ENCODE results near the gene ESYT1.

Gene ESYT1

GRCh38 chr12:56127888-56128669 is at the start of gene ESYT1:
ESYT1 (plus strand) TSS chr12:56128267; CDS start chr12:56128320, 53 bp downstream.
- intact Hi-C loops (cut with micrococcal nuclease) = loop anchor here (1.0 to 2.0 kb wide), 3 partner anchors 24 to 61 kb away; partner anchors contain the start of genes MYL6, PA2G4 and SMARCC2
- peak within 1 kb of the TSS; percentile 85 for H3K27ac Mint-ChIP-seq
- H3K27me3 Mint-ChIP-seq = no peaks in the 10 kb centered on the region
- peaks cover 71% of the 10 kb centered on the region for H3K4me1 Mint-ChIP-seq (ENCODE audit: low read depth)
- peak within 1 kb of the TSS; percentile 98 for H3K4me3 Mint-ChIP-seq
- H3K9me3 Mint-ChIP-seq = no peaks in the 10 kb centered on the region
- peaks cover 66% of the 10 kb centered on the region for H3K36me3 Mint-ChIP-seq (ENCODE audit: low read depth)

GRCh38 chr12:56078427-56078826 is 49.6 kb upstream of the ESYT1 start:
- no peaks in the 10 kb centered on the region for H3K9me3 Mint-ChIP-seq
- intact Hi-C loops (cut with micrococcal nuclease) = no loop called here
- H3K27me3 Mint-ChIP-seq = peaks cover 44% of the 10 kb centered on the region
- H3K27ac Mint-ChIP-seq = no peak overlapping the region
- H3K4me3 Mint-ChIP-seq = no peak overlapping the region
- H3K4me1 Mint-ChIP-seq (ENCODE audit: low read depth) = peaks cover 29% of the 10 kb centered on the region
- no peaks in the 10 kb centered on the region for H3K36me3 Mint-ChIP-seq (ENCODE audit: low read depth)

GRCh38 chr12:56078931-56079722 is 48.9 kb upstream of the ESYT1 start:
- Mint-ChIP-seq H3K4me3 (peak overlapping the region; percentile 74), H3K4me1 (ENCODE audit: low read depth) (peaks cover 34% of the 10 kb centered on the region), H3K9me3 (no peaks in the 10 kb centered on the region), H3K27ac (peak overlapping the region; percentile 66), H3K36me3 (ENCODE audit: low read depth) (no peaks in the 10 kb centered on the region), H3K27me3 (peaks cover 51% of the 10 kb centered on the region)
- intact Hi-C loops (cut with micrococcal nuclease) = loop anchor here (1.0 kb wide), 1 partner anchor 25 kb away; the partner anchor contains the start of gene PA2G4

- intact Hi-C loops (cut with micrococcal nuclease) = loop anchor here (1.0 kb wide), 1 partner anchor 24 kb away; the partner anchor contains the start of gene PA2G4
- H3K4me1 Mint-ChIP-seq (ENCODE audit: low read depth) = peaks cover 34% of the 10 kb centered on the region
- H3K27ac Mint-ChIP-seq = peak within 1 kb of the TSS; percentile 66
Observed at GRCh38 chr12:56079723-56080555, 48.1 kb upstream of the ESYT1 start, which contains the start of gene ERBB3. ERBB3 (plus strand) TSS chr12:56080165; CDS start chr12:56080301, 136 bp downstream.

GRCh38 chr12:56080556-56081138 is 47.4 kb upstream of the ESYT1 start:
- H3K36me3 Mint-ChIP-seq (ENCODE audit: low read depth) = no peaks in the 10 kb centered on the region
- H3K4me3 Mint-ChIP-seq = no peak overlapping the region
- H3K4me1 Mint-ChIP-seq (ENCODE audit: low read depth) = peaks cover 34% of the 10 kb centered on the region
- no peaks in the 10 kb centered on the region for H3K9me3 Mint-ChIP-seq
- H3K27ac Mint-ChIP-seq = no peak overlapping the region
- intact Hi-C loops (cut with micrococcal nuclease) = no loop called here
- peaks cover 61% of the 10 kb centered on the region for H3K27me3 Mint-ChIP-seq

More at GRCh38 chr12:56079723-56080555, 48.1 kb upstream of the ESYT1 start, which contains the start of gene ERBB3:
- Mint-ChIP-seq H3K36me3 (ENCODE audit: low read depth) (no peaks in the 10 kb centered on the region), H3K9me3 (no peaks in the 10 kb centered on the region), H3K4me3 (peak within 1 kb of the TSS; percentile 74), H3K27me3 (peaks cover 59% of the 10 kb centered on the region)

- Mint-ChIP-seq H3K4me3 (no peak overlapping the region), H3K4me1 (ENCODE audit: low read depth) (peaks cover 40% of the 10 kb centered on the region), H3K27me3 (peaks cover 61% of the 10 kb centered on the region), H3K27ac (no peak overlapping the region), H3K36me3 (ENCODE audit: low read depth) (no peaks in the 10 kb centered on the region), H3K9me3 (no peaks in the 10 kb centered on the region)
- intact Hi-C loops (cut with micrococcal nuclease) = no loop called here
Observed at GRCh38 chr12:56081393-56082347, 46.4 kb upstream of the ESYT1 start.

GRCh38 chr12:56082382-56082781 is 45.7 kb upstream of the ESYT1 start:
- H3K9me3 Mint-ChIP-seq = no peaks in the 10 kb centered on the region
- peaks cover 47% of the 10 kb centered on the region for H3K4me1 Mint-ChIP-seq (ENCODE audit: low read depth)
- H3K27ac Mint-ChIP-seq = no peak overlapping the region
- H3K27me3 Mint-ChIP-seq = peaks cover 59% of the 10 kb centered on the region
- H3K4me3 Mint-ChIP-seq = no peak overlapping the region
- H3K36me3 Mint-ChIP-seq (ENCODE audit: low read depth) = no peaks in the 10 kb centered on the region
- intact Hi-C loops (cut with micrococcal nuclease) = no loop called here

- H3K4me1 Mint-ChIP-seq (ENCODE audit: low read depth) = peaks cover 52% of the 10 kb centered on the region
- no peak overlapping the region for H3K4me3 Mint-ChIP-seq
- intact Hi-C loops (cut with micrococcal nuclease) = no loop called here
- H3K27me3 Mint-ChIP-seq = peaks cover 58% of the 10 kb centered on the region
- no peak overlapping the region for H3K27ac Mint-ChIP-seq
- H3K9me3 Mint-ChIP-seq = no peaks in the 10 kb centered on the region
- no peaks in the 10 kb centered on the region for H3K36me3 Mint-ChIP-seq (ENCODE audit: low read depth)
Observed at GRCh38 chr12:56082967-56083366, 45.1 kb upstream of the ESYT1 start.

- Mint-ChIP-seq H3K4me1 (ENCODE audit: low read depth) (peaks cover 37% of the 10 kb centered on the region), H3K9me3 (no peaks in the 10 kb centered on the region), H3K27me3 (peaks cover 46% of the 10 kb centered on the region), H3K36me3 (ENCODE audit: low read depth) (no peaks in the 10 kb centered on the region), H3K27ac (peak overlapping the region; percentile 15), H3K4me3 (no peak overlapping the region)
- intact Hi-C loops (cut with micrococcal nuclease) = no loop called here
Observed at GRCh38 chr12:56084958-56085543, 43.0 kb upstream of the ESYT1 start.

- Mint-ChIP-seq H3K4me3 (no peak overlapping the region), H3K27ac (no peak overlapping the region), H3K27me3 (peaks cover 35% of the 10 kb centered on the region), H3K4me1 (ENCODE audit: low read depth) (peaks cover 35% of the 10 kb centered on the region), H3K36me3 (ENCODE audit: low read depth) (no peaks in the 10 kb centered on the region), H3K9me3 (no peaks in the 10 kb centered on the region)
- intact Hi-C loops (cut with micrococcal nuclease) = no loop called here
Observed at GRCh38 chr12:56086096-56086495, 42.0 kb upstream of the ESYT1 start.

- no peak overlapping the region for H3K27ac Mint-ChIP-seq
- H3K4me1 Mint-ChIP-seq (ENCODE audit: low read depth) = peaks cover 34% of the 10 kb centered on the region
- H3K27me3 Mint-ChIP-seq = peaks cover 30% of the 10 kb centered on the region
- H3K36me3 Mint-ChIP-seq (ENCODE audit: low read depth) = no peaks in the 10 kb centered on the region
- H3K4me3 Mint-ChIP-seq = no peak overlapping the region
- intact Hi-C loops (cut with micrococcal nuclease) = no loop called here
- H3K9me3 Mint-ChIP-seq = no peaks in the 10 kb centered on the region
Observed at GRCh38 chr12:56086608-56087007, 41.5 kb upstream of the ESYT1 start.

- Mint-ChIP-seq H3K36me3 (ENCODE audit: low read depth) (no peaks in the 10 kb centered on the region), H3K4me1 (ENCODE audit: low read depth) (peaks cover 29% of the 10 kb centered on the region), H3K27me3 (peaks cover 25% of the 10 kb centered on the region), H3K27ac (no peak overlapping the region), H3K9me3 (no peaks in the 10 kb centered on the region), H3K4me3 (no peak overlapping the region)
- intact Hi-C loops (cut with micrococcal nuclease) = no loop called here
Observed at GRCh38 chr12:56087220-56087619, 40.8 kb upstream of the ESYT1 start.

Data from dendritic cell treated with granulocyte-macrophage colony-stimulating factor and Interleukin-4, amounts not matched to agents 40 ng/mL and 50 ng/mL, for 4 days (primary cell).